H1 (cell line): ENCODE results near the gene OR10C1. TPM values are rescaled to one million over a fixed set of nuclear protein-coding genes. Genes with fewer than 3 reads are reported as not detected.

Experiments used
- CTCF ChIA-PET: fragments of 300-600 bp; sonication (Branson Sonifier 250); formaldehyde crosslinking; loops from one replicate; lab custom pipeline; 2021; ENCODE audit not compliant: partially characterized antibody; lab: Charles Lee
- POLR2A ChIA-PET: fragments of 300-600 bp; sonication (Branson Sonifier 250); formaldehyde crosslinking; loops from one replicate; lab custom pipeline; 2021; ENCODE audit warnings: inconsistent platforms; ENCODE audit not compliant: partially characterized antibody; lab: Charles Lee
- DNase-seq, 2 experiments: peaks; one replicate each; pipeline versions ENCODE4 v3.0.0 to v3.0.0-alpha.2; 2010 to 2022; ENCODE audit warnings: low spot score in 2 of 2, low read depth in 1 of 2, mixed read lengths in 1 of 2
- FAIRE-seq: peaks from 2 replicates; lab custom pipeline; 2011; peaks lifted over from hg19 to GRCh38; lab: Jason Lieb, UNC
- H2AFZ ChIP-seq: 2 replicates; pipeline ENCODE4 v1.8.1; 2012; ENCODE audit warnings: low read length, inconsistent platforms
- H2AK5ac ChIP-seq: 2 replicates; pipeline ENCODE4 v1.6.1; 2013; ENCODE audit warnings: low read depth, low read length
- H2BK120ac ChIP-seq: replicated peaks from 2 replicates; pipeline ENCODE3; 2013; ENCODE audit warnings: low read depth, low read length, inconsistent platforms
- H2BK12ac ChIP-seq: 2 replicates; pipeline ENCODE4 v1.6.1; 2013; ENCODE audit warnings: low read depth, low read length
- H2BK15ac ChIP-seq: 2 replicates; pipeline ENCODE4 v1.6.1; 2013; ENCODE audit warnings: low read length
- H2BK20ac ChIP-seq: 2 replicates; pipeline ENCODE4 v1.6.1; 2013; ENCODE audit warnings: low read length
- H2BK5ac ChIP-seq: 2 replicates; pipeline ENCODE4 v1.6.1; 2013; ENCODE audit warnings: low read depth, low read length
- H3K14ac ChIP-seq: 2 replicates; pipeline ENCODE4 v1.6.1; 2013; ENCODE audit warnings: inconsistent platforms; ENCODE audit not compliant: insufficient read length
- H3K18ac ChIP-seq: 2 replicates; pipeline ENCODE4 v1.6.1; 2013; ENCODE audit warnings: low read length; ENCODE audit errors: extremely low read depth
- H3K23ac ChIP-seq: 2 replicates; pipeline ENCODE4 v1.6.1; 2013; ENCODE audit warnings: inconsistent platforms; ENCODE audit not compliant: insufficient read length
- H3K23me2 ChIP-seq: 2 replicates; pipeline ENCODE4 v1.6.1; 2013; ENCODE audit warnings: low read depth, low read length
- H3K27ac ChIP-seq: 2 replicates; pipeline ENCODE4 v1.6.1; 2011; ENCODE audit warnings: low read depth, low read length, inconsistent platforms
- H3K27me3 ChIP-seq, 4 experiments: replicated peaks in 1 of 4; 1 replicate in 1 of 4; 2 replicates in 3 of 4; pipeline versions ENCODE4 v1.6.1 to v1.8.1; 2011 to 2013; ENCODE audit warnings: low read length in 3 of 4, mild to moderate bottlenecking in 3 of 4, inconsistent platforms in 2 of 4, mixed read lengths in 2 of 4, moderate library complexity in 1 of 4; ENCODE audit not compliant: control insufficient read depth in 3 of 4, insufficient read depth in 3 of 4; ENCODE audit errors: extremely low read depth in 1 of 4
- H3K36me3 ChIP-seq, 4 experiments: 2 replicates each; pipeline versions ENCODE4 v1.6.1 to v1.8.1; 2011 to 2013; ENCODE audit warnings: mild to moderate bottlenecking in 4 of 4, low read length in 3 of 4, moderate library complexity in 2 of 4, control low read depth in 1 of 4, inconsistent platforms in 1 of 4; ENCODE audit not compliant: insufficient read depth in 4 of 4, control insufficient read depth in 2 of 4
- H3K4ac ChIP-seq: replicated peaks from 2 replicates; pipeline ENCODE3; 2013; ENCODE audit warnings: low read length, low read depth, mixed read lengths, inconsistent platforms; ENCODE audit not compliant: insufficient read length
- H3K4me1 ChIP-seq, 4 experiments: replicated peaks in 1 of 4; 1 replicate in 1 of 4; 2 replicates in 3 of 4; pipeline versions ENCODE4 v1.6.1 to v1.8.1; 2011 to 2013; ENCODE audit warnings: low read length in 3 of 4, inconsistent platforms in 2 of 4, mixed read lengths in 1 of 4; ENCODE audit not compliant: insufficient read depth in 4 of 4, control insufficient read depth in 3 of 4
- H3K4me2 ChIP-seq, 2 experiments: 2 replicates each; pipeline versions ENCODE4 v1.6.1 to v1.8.1; 2011 to 2013; ENCODE audit warnings: low read depth in 2 of 2, low read length in 2 of 2, control low read depth in 1 of 2, inconsistent platforms in 1 of 2, mild to moderate bottlenecking in 1 of 2; ENCODE audit not compliant: insufficient read depth in 1 of 2
- H3K4me3 ChIP-seq, 4 experiments: fragments of 200-600, 300-600 bp in 1 of 4; sonication (generic), shearing (Covaris generic), sonication (Bioruptor Twin) in 1 of 4; 2 replicates each; pipeline versions ENCODE4 v1.5.1 to v1.8.1; 2011 to 2016; ENCODE audit warnings: low read length in 4 of 4, low read depth in 3 of 4, control low read depth in 2 of 4, inconsistent platforms in 2 of 4, mild to moderate bottlenecking in 2 of 4, mixed read lengths in 1 of 4, moderate library complexity in 1 of 4; ENCODE audit not compliant: insufficient read depth in 2 of 4; ENCODE audit errors: extremely low read depth in 1 of 4
- H3K56ac ChIP-seq: replicated peaks from 2 replicates; pipeline ENCODE3; 2013; ENCODE audit warnings: low read depth, mild to moderate bottlenecking, mixed read lengths, low read length, inconsistent platforms; ENCODE audit not compliant: insufficient read length
- H3K79me1 ChIP-seq: 2 replicates; pipeline ENCODE4 v1.6.1; 2013; ENCODE audit warnings: low read depth, low read length, control low read depth
- H3K79me2 ChIP-seq, 2 experiments: 2 replicates each; pipeline versions ENCODE4 v1.6.1 to v1.8.1; 2012 to 2013; ENCODE audit warnings: low read length in 2 of 2, mild to moderate bottlenecking in 2 of 2, inconsistent platforms in 1 of 2; ENCODE audit not compliant: insufficient read depth in 2 of 2, control insufficient read depth in 1 of 2
- H3K9ac ChIP-seq, 4 experiments: replicated peaks in 1 of 4; 1 replicate in 1 of 4; 2 replicates in 3 of 4; pipeline versions ENCODE4 v1.6.1 to v1.8.1; 2011 to 2013; ENCODE audit warnings: low read depth in 3 of 4, low read length in 3 of 4, control low read depth in 2 of 4, mild to moderate bottlenecking in 2 of 4, moderate library complexity in 2 of 4, inconsistent platforms in 1 of 4; ENCODE audit errors: extremely low read depth in 1 of 4
- H3K9me3 ChIP-seq, 2 experiments: 2 replicates each; pipeline versions ENCODE4 v1.6.1 to v1.8.1; 2012 to 2013; ENCODE audit warnings: mild to moderate bottlenecking in 2 of 2, moderate library complexity in 2 of 2, control low read depth in 1 of 2, inconsistent platforms in 1 of 2, low read depth in 1 of 2, low read length in 1 of 2, mixed read lengths in 1 of 2; ENCODE audit not compliant: insufficient read depth in 2 of 2
- H4K20me1 ChIP-seq, 2 experiments: replicated peaks in 1 of 2; 2 replicates each; pipeline versions ENCODE3 to v1.8.1; 2011 to 2013; ENCODE audit warnings: inconsistent platforms in 2 of 2, low read length in 2 of 2, mild to moderate bottlenecking in 1 of 2; ENCODE audit not compliant: insufficient read depth in 2 of 2, control insufficient read depth in 1 of 2
- H4K5ac ChIP-seq: 2 replicates; pipeline ENCODE4 v1.6.1; 2013; ENCODE audit warnings: low read length, low read depth, mixed read lengths, inconsistent platforms; ENCODE audit not compliant: insufficient read length
- H4K8ac ChIP-seq: 2 replicates; pipeline ENCODE4 v1.8.0; 2013; ENCODE audit warnings: mild to moderate bottlenecking, moderate library complexity, low read length, inconsistent platforms; ENCODE audit not compliant: insufficient read depth; ENCODE audit errors: extremely low read depth
- H4K91ac ChIP-seq: replicated peaks from 2 replicates; pipeline ENCODE3; 2013; ENCODE audit warnings: low read length, mixed read lengths, inconsistent platforms; ENCODE audit not compliant: insufficient read length
- E2F6 ChIP-seq: IDR thresholded peaks from 2 replicates; pipeline ENCODE4 v1.6.1; 2012; ENCODE audit warnings: inconsistent platforms
- GABPA ChIP-seq: IDR thresholded peaks from 2 replicates; pipeline ENCODE4 v1.6.1; 2011; ENCODE audit warnings: mild to moderate bottlenecking, low read length, moderate library complexity, borderline replicate concordance; ENCODE audit not compliant: insufficient read depth
- POU5F1 ChIP-seq: IDR thresholded peaks from 2 replicates; pipeline ENCODE4 v1.6.1; 2011; ENCODE audit warnings: low read depth, mild to moderate bottlenecking, low read length, moderate library complexity
- RNF2 ChIP-seq: fragments of 200-900, 300-1000 bp; sonication (generic); IDR thresholded peaks from 2 replicates; pipeline ENCODE4 v1.7.1; 2016; ENCODE audit warnings: borderline replicate concordance, low read depth, mild to moderate bottlenecking, antibody characterized with exemption, low read length; ENCODE audit not compliant: poor library complexity, severe bottlenecking; ENCODE audit errors: missing control alignments
- SUZ12 ChIP-seq: fragments of 200-600 bp; sonication (generic); IDR thresholded peaks from 2 replicates; pipeline ENCODE4 v1.6.1; 2012; ENCODE audit warnings: mild to moderate bottlenecking, inconsistent platforms, low read length, moderate library complexity, mixed read lengths
- TBP ChIP-seq: IDR thresholded peaks from 2 replicates; pipeline ENCODE4 v1.6.1; 2011; ENCODE audit warnings: low read depth, low read length, improper control_type of control experiment
- WGBS, 2 experiments: shearing (Covaris generic) in 1 of 2; methylation state at CpG; one replicate each; pipeline versions ENCODE4 v1.1.6 to v1.1.7; 2013 to 2015; ENCODE audit warnings: low lambda C conversion rate in 2 of 2, mixed read lengths in 2 of 2, inconsistent platforms in 1 of 2, low coverage in 1 of 2, missing lambda C conversion rate in 1 of 2; ENCODE audit not compliant: insufficient replicate concordance in 2 of 2, insufficient coverage in 1 of 2, insufficient read length in 1 of 2; ENCODE audit errors: extremely low coverage in 1 of 2, missing lambda C conversion rate in 1 of 2; 5-methylcytosine and 5-hydroxymethylcytosine counted together
- polyA plus RNA-seq, 7 experiments: library from polyadenylated mRNA; depleted of rRNA in 3 of 7; stranded (reverse) in 5 of 7; unstranded in 2 of 7; fragments of >200 nt in 5 of 7; fragments of 200-250 nt in 2 of 7; gene quantifications; 1 replicate in 5 of 7; 2 replicates in 1 of 7; 4 replicates in 1 of 7; pipeline versions ENCODE4 v1.2.1 to v1.2.3, GENCODE V29; 2011 to 2013; ENCODE audit warnings: missing spikeins in 2 of 7, mixed read lengths in 2 of 7
- total RNA-seq: library from RNA; stranded (reverse); fragmentation: NEBNext Ultra II Directional; extraction: Animal tissue kit (Norgen Biotek cat#: 25700); gene quantifications from 2 replicates; pipeline ENCODE4 v1.2.1, GENCODE V29; 2021
- TF ChIP-seq, protein P1 (sequence below): IDR thresholded peaks from 2 replicates; pipeline ENCODE4 v1.6.1; 2012; ENCODE audit warnings: inconsistent platforms

OR10C1 gene
- total and polyA plus RNA-seq, 2 of the 8 experiments (the other 6 are each of a cell fraction or from before 2014, with no cell fraction given) = not detected

DNA sequence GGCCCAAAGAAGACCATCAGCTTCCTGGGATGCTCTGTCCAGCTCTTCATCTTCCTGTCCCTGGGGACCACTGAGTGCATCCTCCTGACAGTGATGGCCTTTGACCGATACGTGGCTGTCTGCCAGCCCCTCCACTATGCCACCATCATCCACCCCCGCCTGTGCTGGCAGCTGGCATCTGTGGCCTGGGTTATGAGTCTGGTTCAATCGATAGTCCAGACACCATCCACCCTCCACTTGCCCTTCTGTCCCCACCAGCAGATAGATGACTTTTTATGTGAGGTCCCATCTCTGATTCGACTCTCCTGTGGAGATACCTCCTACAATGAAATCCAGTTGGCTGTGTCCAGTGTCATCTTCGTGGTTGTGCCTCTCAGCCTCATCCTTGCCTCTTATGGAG lies 22.9 kb downstream of the OR10C1 start:
- H3K9ac ChIP-seq = no peak overlapping the region
- CTCF ChIA-PET = interaction anchor here (1.2 to 1.4 kb wide), 2 partner anchors 48 to 131 kb away, joined by 4 to 5 read pairs; no protein-coding TSS in a partner anchor
- H3K14ac ChIP-seq = no peak overlapping the region
- no peak overlapping the region for H2BK15ac ChIP-seq
- no peaks in the 10 kb centered on the region for H3K23me2 ChIP-seq
- H3K36me3 ChIP-seq = no peaks in the 10 kb centered on the region
- no peak overlapping the region for H3K23ac ChIP-seq
- no peak overlapping the region for H2BK5ac ChIP-seq
- no peak overlapping the region for H2AK5ac ChIP-seq
- no peak overlapping the region for H3K4ac ChIP-seq
- WGBS, 2 experiments = 85% methylated on average over 6 of the region's 6 CpGs; no CpG with 5 or more reads in 1 of the 2 experiments
- H3K4me3 ChIP-seq = no peak overlapping the region
- DNase-seq = no peak
- no peak overlapping the region for H2BK120ac ChIP-seq
- no peaks in the 10 kb centered on the region for H3K79me1 ChIP-seq
- H2BK12ac ChIP-seq = no peak overlapping the region
- H4K5ac ChIP-seq = no peak overlapping the region
- H2BK20ac ChIP-seq = no peak overlapping the region
- no peaks in the 10 kb centered on the region for H3K79me2 ChIP-seq
- H3K27me3 ChIP-seq = no peaks in the 10 kb centered on the region; a peak in 1 of 7 replicates
- POLR2A ChIA-PET = no interaction called here
- no peak overlapping the region for H3K4me2 ChIP-seq
- no peak for FAIRE-seq
- H3K56ac ChIP-seq = no peak overlapping the region
- H3K4me1 ChIP-seq = no peaks in the 10 kb centered on the region; a peak in 1 of 7 replicates
- TF ChIP-seq, protein P1, sequence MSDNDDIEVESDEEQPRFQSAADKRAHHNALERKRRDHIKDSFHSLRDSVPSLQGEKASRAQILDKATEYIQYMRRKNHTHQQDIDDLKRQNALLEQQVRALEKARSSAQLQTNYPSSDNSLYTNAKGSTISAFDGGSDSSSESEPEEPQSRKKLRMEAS = no peak
- TF ChIP-seq RNF2 = no peak
- no peak for TF ChIP-seq TBP
- no peak for TF ChIP-seq SUZ12
- TF ChIP-seq E2F6 = no peak
- TF ChIP-seq GABPA = no peak
- no peak for TF ChIP-seq POU5F1
- TF ChIP-seq, all 59 proteins: peak for 0
- Histone ChIP-seq H3K9me3 (no peaks in the 10 kb centered on the region), H3K18ac (no peak overlapping the region), H4K91ac (no peak overlapping the region), H4K20me1 (no peaks in the 10 kb centered on the region), H3K27ac (no peak overlapping the region), H4K8ac (no peak overlapping the region; the same call in 1 of the 2 replicates), H2AFZ (no peak overlapping the region)
